GM12865 (cell line): Measurements from ENCODE around the gene DPM1.

Experiments
- DNase-seq: peaks from one replicate; pipeline ENCODE4 v3.0.0; 2010; ENCODE audit warnings: low read depth
- H3K4me3 ChIP-seq: 2 replicates; pipeline ENCODE4 v1.5.1; 2011; ENCODE audit warnings: mild to moderate bottlenecking, low read depth, low read length, control low read depth
- TF ChIP-seq, protein P1 (sequence below): IDR thresholded peaks from 2 replicates; pipeline ENCODE4 v1.5.1; 2011; ENCODE audit warnings: low read length, control low read depth, low read depth, inconsistent platforms; ENCODE audit not compliant: insufficient read depth; ENCODE audit errors: missing control alignments

DPM1 gene

GRCh38 chr20:50969435-50969834 lies 11.1 kb upstream of the DPM1 start:
- no peak overlapping the region for H3K4me3 ChIP-seq
- DNase-seq = no peak
- TF ChIP-seq, protein P1, sequence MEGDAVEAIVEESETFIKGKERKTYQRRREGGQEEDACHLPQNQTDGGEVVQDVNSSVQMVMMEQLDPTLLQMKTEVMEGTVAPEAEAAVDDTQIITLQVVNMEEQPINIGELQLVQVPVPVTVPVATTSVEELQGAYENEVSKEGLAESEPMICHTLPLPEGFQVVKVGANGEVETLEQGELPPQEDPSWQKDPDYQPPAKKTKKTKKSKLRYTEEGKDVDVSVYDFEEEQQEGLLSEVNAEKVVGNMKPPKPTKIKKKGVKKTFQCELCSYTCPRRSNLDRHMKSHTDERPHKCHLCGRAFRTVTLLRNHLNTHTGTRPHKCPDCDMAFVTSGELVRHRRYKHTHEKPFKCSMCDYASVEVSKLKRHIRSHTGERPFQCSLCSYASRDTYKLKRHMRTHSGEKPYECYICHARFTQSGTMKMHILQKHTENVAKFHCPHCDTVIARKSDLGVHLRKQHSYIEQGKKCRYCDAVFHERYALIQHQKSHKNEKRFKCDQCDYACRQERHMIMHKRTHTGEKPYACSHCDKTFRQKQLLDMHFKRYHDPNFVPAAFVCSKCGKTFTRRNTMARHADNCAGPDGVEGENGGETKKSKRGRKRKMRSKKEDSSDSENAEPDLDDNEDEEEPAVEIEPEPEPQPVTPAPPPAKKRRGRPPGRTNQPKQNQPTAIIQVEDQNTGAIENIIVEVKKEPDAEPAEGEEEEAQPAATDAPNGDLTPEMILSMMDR = no peak

GRCh38 chr20:50968289-50968688 lies 10.0 kb upstream of the DPM1 start:
- H3K4me3 ChIP-seq = no peak overlapping the region
- TF ChIP-seq, protein P1 = no peak
- DNase-seq = no peak

DNA sequence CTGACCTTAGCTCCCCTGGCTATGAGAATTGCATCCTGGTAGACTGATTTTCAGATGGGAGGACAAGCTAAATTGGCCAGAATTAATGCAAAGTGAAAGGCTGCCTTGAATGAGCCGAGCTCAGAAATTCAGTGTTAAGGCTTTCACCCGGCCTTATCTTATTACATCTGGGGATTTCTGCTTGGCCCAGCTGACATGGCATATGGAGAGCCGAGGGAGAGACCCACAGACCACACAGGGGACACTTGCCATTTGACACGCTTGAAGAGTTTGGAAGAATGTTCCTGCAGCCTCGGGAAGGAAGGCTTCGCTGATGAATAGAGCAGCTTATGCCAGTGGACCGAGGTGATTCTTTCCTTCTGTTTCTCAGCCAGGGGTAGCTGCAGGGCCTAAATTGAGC lies 9.3 kb upstream of the DPM1 start:
- no peak for DNase-seq
- TF ChIP-seq, protein P1 = no peak
- no peak overlapping the region for H3K4me3 ChIP-seq

DNA sequence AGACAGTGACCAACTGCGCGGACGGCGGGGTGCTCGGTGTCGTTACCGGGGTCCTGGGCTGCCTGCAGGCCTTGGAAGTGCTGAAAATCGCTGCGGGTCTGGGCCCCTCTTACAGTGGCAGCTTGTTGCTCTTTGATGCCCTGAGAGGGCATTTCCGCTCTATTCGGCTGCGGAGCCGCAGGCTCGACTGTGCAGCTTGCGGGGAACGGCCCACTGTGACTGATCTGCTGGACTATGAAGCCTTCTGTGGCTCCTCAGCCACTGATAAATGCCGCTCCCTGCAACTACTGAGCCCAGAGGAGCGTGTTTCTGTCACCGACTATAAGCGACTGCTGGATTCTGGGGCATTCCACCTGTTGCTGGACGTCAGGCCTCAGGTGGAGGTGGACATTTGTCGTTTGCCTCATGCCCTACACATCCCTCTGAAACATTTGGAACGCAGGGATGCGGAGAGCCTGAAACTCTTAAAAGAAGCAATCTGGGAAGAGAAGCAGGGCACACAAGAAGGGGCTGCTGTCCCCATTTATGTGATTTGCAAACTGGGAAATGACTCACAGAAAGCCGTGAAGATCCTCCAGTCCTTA lies 1.3 kb upstream of the DPM1 start:
- TF ChIP-seq, protein P1 = no peak
- DNase-seq = no peak
- H3K4me3 ChIP-seq = peak overlapping the region; percentile 96

GRCh38 chr20:50958615-50959542 lies 547 bp upstream of the DPM1 start, which contains the start of gene MOCS3:
Gene MOCS3, plus strand, starts transcription at chr20:50958818. Its CDS starts 25 bp downstream, at chr20:50958843.
- TF ChIP-seq, protein P1 = no peak
- DNase-seq = peak; percentile 93

DNA sequence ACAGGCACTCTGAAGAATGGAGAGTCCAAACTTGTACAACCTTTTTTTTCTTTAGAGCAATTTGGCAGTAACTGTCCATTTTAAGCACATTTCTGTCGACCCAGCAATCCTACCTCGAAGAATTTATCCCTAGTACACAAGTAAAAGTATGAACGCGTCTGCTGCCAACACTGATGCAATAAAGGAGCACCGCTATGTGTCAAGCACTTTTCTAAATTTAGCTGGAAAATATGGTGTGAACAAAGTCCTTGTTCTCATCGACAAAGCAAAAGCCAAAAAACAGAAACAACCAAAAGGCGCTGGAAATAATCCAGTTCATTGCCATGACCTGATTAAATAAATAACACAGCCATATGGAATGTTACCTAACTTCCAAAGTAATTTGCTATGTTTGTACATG lies 1.1 kb downstream of the DPM1 start:
- no peak for DNase-seq
- peak overlapping the region; percentile 96 for H3K4me3 ChIP-seq

More at GRCh38 chr20:50958615-50959542, 547 bp upstream of the DPM1 start, which contains the start of gene MOCS3:
- peak within 1 kb of the TSS; percentile 96 for H3K4me3 ChIP-seq

More for the DNA sequence above, 1.1 kb downstream of the DPM1 start:
- TF ChIP-seq, protein P1 = no peak
